D721Med (cell line): ENCODE measurements around the gene GTF3C4.

Experiments used
- DNase-seq: peaks from one replicate; pipeline ENCODE4 v3.0.0; 2011; ENCODE audit warnings: low spot score; ENCODE audit not compliant: insufficient read length
- FAIRE-seq: peaks from 2 replicates; lab custom pipeline; 2011; peaks lifted over from hg19 to GRCh38; lab: Jason Lieb, UNC
- CTCF ChIP-seq: IDR thresholded peaks from 2 replicates; pipeline ENCODE4 v1.5.1; 2012; ENCODE audit warnings: mild to moderate bottlenecking, control low read depth; ENCODE audit not compliant: insufficient read depth; ENCODE audit errors: missing control alignments

Gene GTF3C4

DNA sequence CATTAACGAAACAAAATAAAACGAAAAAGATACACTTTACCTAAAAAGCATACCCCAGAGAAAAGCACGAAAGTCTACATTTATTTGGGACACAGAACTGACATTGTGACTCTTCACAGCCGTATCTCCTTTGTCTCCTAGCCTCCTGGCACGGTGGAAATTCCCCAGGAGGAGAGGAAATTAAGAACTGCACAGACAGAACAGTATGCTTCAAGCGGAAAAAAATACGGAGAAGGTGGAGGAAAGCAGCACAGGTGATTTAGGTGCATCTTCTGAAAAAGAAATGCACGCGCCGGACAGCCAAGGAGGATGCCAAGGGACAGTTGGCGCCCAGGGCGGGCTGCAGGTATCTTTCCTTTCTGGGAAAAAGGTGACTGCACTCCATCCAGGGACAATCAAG, 32.5 kb upstream of the GTF3C4 start:
- no peak for FAIRE-seq

GRCh38 chr9:132638240-132638639, 32.0 kb upstream of the GTF3C4 start:
- DNase-seq: no peak
- no peak for TF ChIP-seq CTCF
- FAIRE-seq: peak; percentile 93

More for the DNA sequence above, 32.5 kb upstream of the GTF3C4 start:
- TF ChIP-seq CTCF: no peak
- no peak for DNase-seq

DNA sequence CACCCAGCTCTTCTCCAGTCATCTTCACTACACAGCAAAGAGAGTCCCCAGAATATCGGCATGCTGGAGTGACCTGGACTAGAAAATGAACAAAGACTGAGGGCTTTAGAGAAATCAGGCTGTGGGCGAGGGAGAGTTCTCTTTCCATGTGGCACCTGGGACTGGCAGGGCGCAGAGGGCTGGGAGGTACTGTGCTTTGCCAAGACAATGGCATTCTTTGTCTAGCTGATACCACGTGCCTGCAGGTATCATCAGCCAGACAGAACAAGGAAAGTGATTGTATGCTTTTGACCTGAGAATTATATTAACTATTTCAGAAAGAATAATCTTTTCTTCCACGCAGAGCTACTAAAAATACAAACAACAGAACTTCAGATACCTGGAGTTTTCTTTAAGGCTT, 30.9 kb upstream of the GTF3C4 start:
- no peak for TF ChIP-seq CTCF
- DNase-seq (no peak), FAIRE-seq (no peak)

GRCh38 chr9:132641216-132641615, 29.0 kb upstream of the GTF3C4 start:
- DNase-seq (no peak), FAIRE-seq (no peak)
- TF ChIP-seq CTCF: no peak

DNA sequence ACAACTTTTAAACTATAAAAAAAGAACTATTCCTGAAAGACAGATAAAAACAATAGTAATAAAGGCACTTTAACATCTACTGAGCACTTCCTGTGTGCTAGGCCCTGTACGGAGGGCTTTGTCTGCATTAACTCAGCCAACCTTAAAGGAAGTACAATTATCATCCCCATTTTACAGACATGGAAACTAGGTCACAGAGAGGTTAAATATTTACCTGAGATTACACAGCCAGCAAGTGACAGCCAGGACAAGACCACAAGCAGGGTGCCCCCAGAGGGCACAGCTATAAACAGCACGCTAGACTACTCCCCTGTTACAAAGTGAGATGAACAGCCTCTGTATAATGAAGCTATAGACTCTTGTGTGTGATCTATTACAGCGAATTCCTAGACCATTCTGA, 26.0 kb upstream of the GTF3C4 start:
- no peak for FAIRE-seq
- peak; percentile 33 for TF ChIP-seq CTCF
- DNase-seq: no peak

- TF ChIP-seq CTCF: no peak
- FAIRE-seq (peak; percentile 88), DNase-seq (no peak)
Measured at GRCh38 chr9:132645306-132645705, 25.0 kb upstream of the GTF3C4 start.

DNA sequence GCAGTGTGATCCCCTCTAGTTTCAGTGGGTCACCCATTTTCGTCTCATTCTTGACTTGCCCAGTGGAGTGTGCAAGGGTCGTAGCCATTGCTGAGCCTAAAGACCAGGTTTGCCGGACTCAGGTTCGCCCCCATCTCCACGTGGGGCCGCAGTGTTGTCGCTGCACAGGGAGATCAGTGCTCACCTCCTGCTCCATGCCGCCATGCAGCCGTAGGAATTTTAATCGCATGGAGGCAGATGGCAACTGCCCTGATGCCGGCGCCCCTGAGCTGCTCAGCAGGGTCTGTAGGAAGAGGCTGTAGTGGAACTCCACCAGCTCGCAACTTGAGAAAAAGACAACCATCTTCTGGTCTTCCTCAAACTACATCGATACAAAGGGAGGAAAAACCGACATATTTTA, 24.6 kb upstream of the GTF3C4 start:
- FAIRE-seq: peak; percentile 35
- no peak for TF ChIP-seq CTCF
- peak; percentile 37 for DNase-seq
